ENCODE measurements around the gene EMC1.

DNA sequence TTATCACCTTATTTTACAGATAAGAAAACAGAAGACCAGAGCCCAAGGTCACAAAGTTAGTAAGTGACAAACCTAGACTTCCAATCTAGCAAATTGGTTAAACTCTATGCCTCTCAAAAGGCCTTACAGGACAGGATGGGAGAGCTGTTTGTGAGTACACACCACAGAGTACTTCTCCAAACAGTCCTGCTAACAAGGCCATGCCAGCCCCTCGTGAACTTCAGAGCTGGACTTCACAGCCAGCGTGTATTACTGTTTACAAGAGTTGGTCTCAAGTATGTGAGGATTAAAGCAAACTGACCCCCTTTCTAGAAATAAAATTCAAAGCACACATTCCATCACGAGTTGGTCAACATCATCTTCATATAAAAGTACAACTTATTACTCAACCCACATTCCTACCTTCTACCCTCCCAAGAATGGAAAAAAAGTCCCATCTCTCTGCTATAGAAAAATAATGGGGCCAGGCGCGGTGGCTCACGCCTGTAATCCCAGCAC lies 21.4 kb downstream of the EMC1 start:
- TF ChIP-seq, protein P1, sequence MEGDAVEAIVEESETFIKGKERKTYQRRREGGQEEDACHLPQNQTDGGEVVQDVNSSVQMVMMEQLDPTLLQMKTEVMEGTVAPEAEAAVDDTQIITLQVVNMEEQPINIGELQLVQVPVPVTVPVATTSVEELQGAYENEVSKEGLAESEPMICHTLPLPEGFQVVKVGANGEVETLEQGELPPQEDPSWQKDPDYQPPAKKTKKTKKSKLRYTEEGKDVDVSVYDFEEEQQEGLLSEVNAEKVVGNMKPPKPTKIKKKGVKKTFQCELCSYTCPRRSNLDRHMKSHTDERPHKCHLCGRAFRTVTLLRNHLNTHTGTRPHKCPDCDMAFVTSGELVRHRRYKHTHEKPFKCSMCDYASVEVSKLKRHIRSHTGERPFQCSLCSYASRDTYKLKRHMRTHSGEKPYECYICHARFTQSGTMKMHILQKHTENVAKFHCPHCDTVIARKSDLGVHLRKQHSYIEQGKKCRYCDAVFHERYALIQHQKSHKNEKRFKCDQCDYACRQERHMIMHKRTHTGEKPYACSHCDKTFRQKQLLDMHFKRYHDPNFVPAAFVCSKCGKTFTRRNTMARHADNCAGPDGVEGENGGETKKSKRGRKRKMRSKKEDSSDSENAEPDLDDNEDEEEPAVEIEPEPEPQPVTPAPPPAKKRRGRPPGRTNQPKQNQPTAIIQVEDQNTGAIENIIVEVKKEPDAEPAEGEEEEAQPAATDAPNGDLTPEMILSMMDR (optimal IDR thresholded peaks at IDR 0.05 in 1 of 3, IDR thresholded peaks at IDR 0.05 in 1 of 3, conservative IDR thresholded peaks at IDR 0.05 in 1 of 3; ENCODE audit: extremely low read depth in 1 of 3, insufficient read depth in 2 of 3, low read length in 3 of 3): no peak
- no peak for TF ChIP-seq EZH2 (IDR thresholded peaks at IDR 0.05; ENCODE audit: low read length)

All from keratinocyte (primary cell).